ENCODE data around the gene FZD10.

Gene FZD10

GRCh38 chr12:130179191-130179590 is 16.9 kb downstream of the FZD10 start:
- no peak for DNase-seq (ENCODE audit: low spot score)

- no peak for DNase-seq (ENCODE audit: low spot score)
Measured at GRCh38 chr12:130179621-130180020, 17.4 kb downstream of the FZD10 start.

DNA sequence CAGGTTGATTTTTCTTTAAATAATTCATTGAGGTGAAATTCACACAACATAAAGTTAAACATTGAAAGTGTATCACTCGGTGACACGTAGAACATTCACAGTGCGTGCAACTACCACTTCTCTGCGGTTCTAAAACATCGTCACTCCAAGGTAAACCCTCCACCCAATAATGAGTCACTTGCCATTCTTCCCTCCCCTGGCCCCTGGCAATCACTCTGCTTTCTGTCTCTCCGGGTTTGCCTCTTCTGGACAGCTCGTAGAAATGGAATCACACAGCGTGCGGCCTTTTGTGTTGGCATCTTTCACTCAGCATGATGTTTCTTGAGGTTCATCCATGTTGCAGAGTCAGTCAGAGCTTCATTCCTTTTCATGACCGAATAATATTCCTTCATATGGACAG is 18.9 kb downstream of the FZD10 start:
- no peak for DNase-seq (ENCODE audit: low spot score)

- DNase-seq (ENCODE audit: low spot score), result no peak
Measured at GRCh38 chr12:130183585-130184370, 21.5 kb downstream of the FZD10 start.

DNA sequence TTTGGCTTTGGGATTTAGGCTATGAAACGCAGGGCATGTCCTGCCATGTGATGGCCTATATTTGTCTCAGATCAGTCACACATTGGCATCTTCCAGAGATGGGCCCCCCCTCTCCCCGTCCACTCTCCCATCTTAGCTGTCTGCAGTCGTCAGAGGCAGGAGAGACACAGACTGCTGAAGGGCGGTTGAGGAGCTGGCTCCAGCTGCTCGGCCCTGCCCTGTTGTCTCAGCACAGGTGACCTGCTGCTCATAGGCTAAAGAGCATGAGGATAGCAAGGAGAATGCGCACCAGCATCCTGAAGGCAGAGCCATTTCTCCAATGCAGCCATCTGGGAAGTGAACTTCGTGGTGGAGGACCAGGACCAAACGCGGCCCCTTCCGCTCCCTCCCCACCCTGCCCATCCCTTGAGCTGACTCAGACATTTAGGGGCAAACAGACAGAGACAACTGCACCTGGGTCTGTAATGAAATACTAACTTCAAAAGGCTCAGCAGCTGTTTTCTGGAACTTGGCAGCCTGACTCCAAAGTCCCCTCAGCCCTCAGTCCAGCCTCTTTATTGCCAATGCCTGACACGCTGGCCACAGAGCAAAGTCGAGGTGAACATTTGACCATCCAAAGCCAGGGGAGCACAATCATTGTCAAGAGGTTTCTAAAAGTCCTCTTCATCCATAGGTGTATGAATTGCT is 22.3 kb downstream of the FZD10 start:
- no peak for DNase-seq (ENCODE audit: low spot score)

- DNase-seq (ENCODE audit: low spot score), result no peak
Measured at GRCh38 chr12:130185455-130186391, 23.5 kb downstream of the FZD10 start.

GRCh38 chr12:130186651-130187268 is 24.5 kb downstream of the FZD10 start:
- no peak for DNase-seq (ENCODE audit: low spot score)

DNA sequence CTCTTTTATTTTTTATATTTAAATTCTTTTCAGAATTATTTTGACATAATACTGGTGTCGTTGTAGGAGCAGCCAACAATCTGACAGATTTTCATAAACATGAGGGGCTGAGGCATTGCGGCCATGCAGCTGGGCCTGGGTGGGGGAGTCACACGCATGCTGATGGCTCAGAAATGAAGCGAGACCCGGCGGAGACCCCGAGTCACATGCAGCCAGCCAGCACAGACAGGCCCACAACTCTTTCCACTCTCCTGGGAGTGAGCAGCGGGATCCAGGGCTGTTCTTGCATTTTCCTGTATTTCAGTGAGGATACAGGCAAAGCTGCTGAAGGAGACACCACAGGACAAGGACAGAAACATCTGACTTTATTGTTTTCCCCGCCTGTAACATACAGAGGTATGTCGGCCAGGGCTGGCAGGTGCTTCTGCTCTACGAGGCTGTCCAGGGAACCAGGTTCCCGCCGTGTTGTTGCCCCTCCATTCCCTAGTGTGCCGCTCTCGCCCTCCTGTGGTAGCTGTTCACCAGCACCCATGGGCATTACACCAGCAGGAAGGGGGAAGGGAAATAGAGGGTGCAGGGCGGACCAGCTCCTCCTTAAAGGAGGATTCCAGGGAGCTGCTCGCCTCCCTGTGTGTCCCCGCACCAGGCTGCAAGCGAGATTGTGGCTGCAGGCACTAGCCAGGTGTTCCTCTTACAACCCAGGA is 30.5 kb downstream of the FZD10 start:
- DNase-seq (ENCODE audit: low spot score), result no peak

DNA sequence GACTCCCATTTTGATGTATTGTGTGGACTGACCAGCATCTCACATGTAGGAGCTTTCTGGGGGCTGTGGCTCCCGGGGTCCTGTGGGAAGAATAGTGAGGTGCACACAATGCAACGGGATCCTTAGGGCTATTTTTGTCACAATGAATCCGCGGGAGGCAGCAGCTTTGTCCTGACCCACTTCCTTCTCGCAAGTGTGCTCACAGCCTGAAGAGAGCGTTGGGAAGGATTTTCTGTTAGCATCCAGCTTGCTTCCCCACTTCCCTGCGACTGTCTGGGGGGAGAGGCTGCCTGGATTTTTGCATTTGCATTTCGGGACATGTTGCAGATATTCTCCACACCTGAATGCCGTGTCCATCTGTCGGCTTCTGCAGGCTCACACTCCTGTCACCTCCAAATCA is 31.9 kb downstream of the FZD10 start:
- DNase-seq (ENCODE audit: low spot score), result no peak

DNA sequence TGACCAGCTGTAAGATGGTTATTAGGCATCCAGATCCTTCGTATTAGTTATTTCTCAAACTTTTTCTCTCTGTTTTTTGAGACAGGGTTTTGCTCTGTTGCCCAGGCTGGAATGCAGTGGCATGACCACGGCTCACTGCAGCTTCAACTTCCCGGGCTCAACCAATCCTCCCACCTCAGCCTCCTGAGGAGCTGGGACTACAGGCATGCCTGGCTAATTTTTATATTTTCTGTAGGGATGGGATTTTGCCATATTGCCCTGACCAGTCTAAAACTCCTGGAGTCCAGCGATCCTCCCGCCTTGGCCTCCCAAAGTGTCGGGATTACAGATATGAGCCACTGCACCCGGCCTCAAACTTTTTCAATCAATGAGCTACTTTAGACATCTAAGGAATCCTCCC is 33.1 kb downstream of the FZD10 start:
- DNase-seq (ENCODE audit: low spot score), result no peak

DNA sequence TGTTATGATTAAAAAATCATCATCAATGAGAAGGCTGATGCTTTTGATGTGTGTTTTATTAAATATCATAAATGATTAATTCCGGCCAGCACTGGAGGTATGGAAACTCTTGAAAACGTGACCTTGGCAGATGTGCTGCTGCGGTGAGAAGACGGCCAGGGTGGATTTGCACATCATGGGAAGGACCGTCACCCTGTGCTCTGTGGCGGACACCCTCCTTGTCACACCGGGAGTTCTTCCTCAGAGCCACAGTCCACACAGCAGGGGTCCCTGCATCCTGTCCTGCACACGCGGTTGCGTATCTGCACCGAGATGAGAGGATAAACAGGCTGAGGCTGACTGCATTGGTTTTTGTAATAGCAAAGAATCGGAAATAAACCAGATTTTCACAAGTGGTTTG is 33.5 kb downstream of the FZD10 start:
- DNase-seq (ENCODE audit: low spot score), result no peak

DNA sequence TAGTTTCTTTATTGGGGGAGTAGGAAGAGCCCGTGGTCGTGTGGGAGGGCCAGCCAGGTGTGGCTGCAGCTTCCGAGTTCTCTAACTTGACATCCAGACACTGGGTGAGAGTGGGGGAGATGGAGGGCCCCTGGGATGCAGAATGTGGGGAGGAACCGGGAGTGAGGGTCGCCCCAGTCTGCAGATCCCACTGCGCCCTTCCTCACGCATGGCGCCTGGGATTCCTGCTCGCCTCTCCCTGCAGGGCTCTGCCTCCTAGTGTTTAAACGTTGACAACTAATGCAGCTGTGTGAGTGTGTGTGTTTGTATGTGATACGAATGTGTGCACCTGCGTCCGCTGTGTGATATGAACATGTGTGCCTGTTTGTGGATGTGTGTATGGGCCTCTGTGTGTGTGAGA is 34.6 kb downstream of the FZD10 start:
- DNase-seq (ENCODE audit: low spot score), result no peak

- no peak for DNase-seq (ENCODE audit: low spot score)
Measured at GRCh38 chr12:130198026-130198662, 35.9 kb downstream of the FZD10 start.

- DNase-seq (ENCODE audit: low spot score), result no peak
Measured at GRCh38 chr12:130198663-130199060, 36.4 kb downstream of the FZD10 start.

GRCh38 chr12:130199581-130200390 is 37.5 kb downstream of the FZD10 start:
- DNase-seq (ENCODE audit: low spot score), result no peak

DNA sequence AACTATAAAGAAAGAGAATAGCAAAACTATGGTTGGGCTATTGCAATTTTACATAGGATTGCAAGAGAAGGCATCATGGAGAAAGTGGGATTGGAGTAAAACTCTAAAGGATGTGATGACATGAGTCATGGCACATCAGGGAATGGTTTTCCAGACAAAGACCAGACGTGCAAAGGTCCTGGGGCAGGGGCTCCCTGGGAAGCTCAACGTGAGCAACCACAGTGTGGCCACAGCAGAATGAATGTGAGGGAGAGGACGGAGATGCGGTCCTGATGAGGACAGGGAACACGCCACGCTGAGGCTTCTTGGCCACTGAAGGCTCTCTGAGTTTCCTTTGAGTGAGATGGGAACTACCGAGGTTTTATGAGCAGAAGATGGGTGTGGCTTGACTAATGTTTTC is 38.2 kb downstream of the FZD10 start:
- DNase-seq (ENCODE audit: low spot score), result no peak

DNA sequence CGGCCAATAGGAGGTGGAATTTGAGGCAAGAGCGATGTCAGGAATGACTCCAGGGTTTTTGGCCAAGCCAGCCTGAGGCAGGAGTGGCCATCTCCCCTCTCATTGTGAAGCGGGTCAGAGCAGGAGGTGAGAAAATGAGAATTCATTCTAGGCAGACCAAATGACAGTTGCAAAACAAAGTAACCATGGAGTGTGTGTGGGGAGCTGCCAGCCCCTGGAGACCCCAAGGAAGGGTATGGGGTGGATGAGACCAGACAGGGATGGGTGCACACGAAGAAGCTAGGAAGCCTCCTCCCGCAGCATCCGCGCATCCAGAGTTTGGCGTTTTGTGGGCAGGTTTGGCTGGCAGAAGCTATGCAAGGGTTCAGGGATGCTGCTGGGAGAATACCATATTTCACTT is 38.8 kb downstream of the FZD10 start:
- DNase-seq (ENCODE audit: low spot score), result no peak

DNA sequence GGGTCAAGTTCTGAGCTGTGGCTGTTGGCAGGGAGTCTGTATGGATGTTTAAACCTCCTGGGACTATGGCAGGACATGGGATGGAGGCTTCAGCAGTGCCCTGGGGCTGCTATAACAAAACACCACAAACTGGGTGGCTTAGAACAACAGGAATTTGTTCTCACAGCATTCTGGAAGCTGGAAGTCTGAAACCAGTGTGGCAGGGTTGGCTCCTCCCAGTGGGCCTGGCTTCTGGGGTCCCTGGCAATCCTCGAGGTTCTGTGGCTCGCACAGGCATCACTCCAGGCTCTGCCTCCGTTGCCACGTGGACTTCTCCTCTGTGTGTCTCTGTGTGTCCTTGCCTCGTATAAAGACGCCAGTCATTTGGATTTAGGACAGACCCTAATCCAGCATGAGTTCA is 39.9 kb downstream of the FZD10 start:
- DNase-seq (ENCODE audit: low spot score), result no peak

- no peak for DNase-seq (ENCODE audit: low spot score)
Measured at GRCh38 chr12:130203151-130203550, 40.9 kb downstream of the FZD10 start.

GRCh38 chr12:130204541-130204953 is 42.3 kb downstream of the FZD10 start:
- DNase-seq (ENCODE audit: low spot score), result no peak

Measured in germinal center (tissue), 1 donor.